NCI-H2081 (cell line): ENCODE results near the gene BPIFB6.

Source experiments
- DNase-seq, 2 experiments: peaks; one replicate each; lab custom pipeline; 2025; lab: John Stamatoyannopoulos, UW

BPIFB6 gene

GRCh38 chr20:33031531-33031930, at the start of gene BPIFB6:
Gene BPIFB6, plus strand, starts transcription at chr20:33031648. Its CDS starts 0 bp downstream, at chr20:33031648.
- no peak for DNase-seq

GRCh38 chr20:32982617-32983458, 48.6 kb upstream of the BPIFB6 start:
- DNase-seq = no peak

GRCh38 chr20:32983459-32984112, 47.9 kb upstream of the BPIFB6 start:
- no peak for DNase-seq

GRCh38 chr20:32984196-32984595, 47.3 kb upstream of the BPIFB6 start:
- DNase-seq = no peak

- DNase-seq = no peak
Measured at GRCh38 chr20:32984631-32985354, 46.7 kb upstream of the BPIFB6 start.

- no peak for DNase-seq
Measured at GRCh38 chr20:32985596-32985995, 45.9 kb upstream of the BPIFB6 start.

GRCh38 chr20:32986331-32986966, 45.0 kb upstream of the BPIFB6 start:
- DNase-seq = no peak

- DNase-seq = no peak
Measured at GRCh38 chr20:32987044-32987825, 44.2 kb upstream of the BPIFB6 start.

GRCh38 chr20:32988008-32988407, 43.4 kb upstream of the BPIFB6 start:
- no peak for DNase-seq

GRCh38 chr20:32989507-32990283, 41.8 kb upstream of the BPIFB6 start:
- DNase-seq = no peak

- DNase-seq = no peak
Measured at GRCh38 chr20:32990426-32990825, 41.0 kb upstream of the BPIFB6 start.

GRCh38 chr20:32991383-32991782, 40.1 kb upstream of the BPIFB6 start:
- DNase-seq = no peak

GRCh38 chr20:32991792-32992641, 39.4 kb upstream of the BPIFB6 start:
- no peak for DNase-seq

GRCh38 chr20:32993496-32994050, 37.9 kb upstream of the BPIFB6 start:
- DNase-seq = no peak

GRCh38 chr20:32995802-32996201, 35.6 kb upstream of the BPIFB6 start:
- no peak for DNase-seq

- DNase-seq = no peak
Measured at GRCh38 chr20:32997431-32997830, 34.0 kb upstream of the BPIFB6 start.

GRCh38 chr20:32999603-33000250, 31.7 kb upstream of the BPIFB6 start:
- DNase-seq = no peak

GRCh38 chr20:33000802-33001466, 30.5 kb upstream of the BPIFB6 start:
- no peak for DNase-seq
